ENCODE measurements around the gene METTL27.

The METTL27 gene

GRCh38 chr7:73851410-73852338 lies 9.4 kb upstream of the METTL27 start (continued):
- TF ChIP-seq ZSCAN5A (tag by site-specific recombination; IDR thresholded peaks at IDR 0.05) = no peak
- peak; percentile 78 for TF ChIP-seq SP2 (tag by site-specific recombination; IDR thresholded peaks at IDR 0.05)
- TF ChIP-seq ZFP69B (tag by site-specific recombination; IDR thresholded peaks at IDR 0.05) = peak; percentile 39; the same call in 1 of the 2 replicates

GRCh38 chr7:73850781-73851207 lies 8.5 kb upstream of the METTL27 start:
- no peaks in the 10 kb centered on the region for H3K9me3 ChIP-seq (ENCODE audit: control insufficient read depth, insufficient read depth, low read depth, low read length)
- H3K36me3 ChIP-seq (ENCODE audit: control insufficient read depth in 2 of 2, insufficient read depth in 1 of 2, low read length in 2 of 2) = no peaks in the 10 kb centered on the region
- no peak overlapping the region for H3K4me3 ChIP-seq (ENCODE audit: low read depth, low read length)
- no peak for TF ChIP-seq ZNF292 (tag by site-specific recombination; IDR thresholded peaks at IDR 0.05; ENCODE audit: borderline replicate concordance, low read depth)
- peak; percentile 35; the same call in 1 of the 2 replicates for TF ChIP-seq PRDM1 (tag by site-specific recombination; IDR thresholded peaks at IDR 0.05)
- peak; percentile 96 for TF ChIP-seq MZF1 (tag by site-specific recombination; IDR thresholded peaks at IDR 0.05; ENCODE audit: borderline replicate concordance)
- 0 out of 2 replicates have a peak, but pooled peaks have one; percentile 29 for TF ChIP-seq HIC1 (tag by site-specific recombination; IDR thresholded peaks at IDR 0.05)
- TF ChIP-seq ZNF629 (tag by site-specific recombination; IDR thresholded peaks at IDR 0.05) = 0 out of 2 replicates have a peak, but pooled peaks have one; percentile 10
- no peak for TF ChIP-seq ZNF660 (tag by site-specific recombination; IDR thresholded peaks at IDR 0.05)
- TF ChIP-seq KLF1 (tag by site-specific recombination; IDR thresholded peaks at IDR 0.05) = peak; percentile 19; the same call in 1 of the 2 replicates
- TF ChIP-seq INSM2 (tag by site-specific recombination; IDR thresholded peaks at IDR 0.05) = no peak; the same call in 1 of the 2 replicates
- TF ChIP-seq ZNF280C (tag by site-specific recombination; IDR thresholded peaks at IDR 0.05) = no peak
- TF ChIP-seq ZNF341 (tag by site-specific recombination; IDR thresholded peaks at IDR 0.05; ENCODE audit: low read depth) = no peak
- TF ChIP-seq ZNF639 (tag by site-specific recombination; IDR thresholded peaks at IDR 0.05) = peak; percentile 39; the same call in 1 of the 2 replicates
- peak; percentile 30; the same call in 1 of the 2 replicates for TF ChIP-seq WT1 (tag by site-specific recombination; IDR thresholded peaks at IDR 0.05)
- peak; percentile 18; the same call in 1 of the 2 replicates for TF ChIP-seq KLF9 (tag by site-specific recombination; IDR thresholded peaks at IDR 0.05; ENCODE audit: low read depth)
- TF ChIP-seq GLIS1 (tag by site-specific recombination; IDR thresholded peaks at IDR 0.05) = peak; percentile 89
- no peak for TF ChIP-seq GLI2 (tag by site-specific recombination; IDR thresholded peaks at IDR 0.05; ENCODE audit: borderline replicate concordance, low read depth)
- peak; percentile 64 for TF ChIP-seq ZIC2 (tag by site-specific recombination; IDR thresholded peaks at IDR 0.05)
- TF ChIP-seq ZNF169 (tag by site-specific recombination; IDR thresholded peaks at IDR 0.05) = no peak
- TF ChIP-seq KLF10 (tag by site-specific recombination; IDR thresholded peaks at IDR 0.05) = peak; percentile 58
- 0 out of 2 replicates have a peak, but pooled peaks have one; percentile 23 for TF ChIP-seq GLIS2 (tag by site-specific recombination; IDR thresholded peaks at IDR 0.05)
- peaks cover 9% of the 10 kb centered on the region for H3K4me1 ChIP-seq (ENCODE audit: control insufficient read depth, insufficient read depth, low read length)
- CTCF ChIA-PET = interaction anchor here (0.6 to 1.1 kb wide), 5 partner anchors 8 to 116 kb away, joined by 3 to 5 read pairs (median 3); partner anchors contain the start of gene METTL27
- POLR2A ChIA-PET = interaction anchor here (0.7 to 2.4 kb wide), 8 partner anchors 8 to 112 kb away, joined by 3 to 16 read pairs (median 4); partner anchors contain the start of genes ABHD11 and METTL27
- H3K27ac ChIP-seq (ENCODE audit: extremely low read depth, low read depth, low read length) = peak overlapping the region; percentile 24; the same call in 1 of the 2 replicates
